ENCODE data around the gene CLASP2.

Gene CLASP2

DNA sequence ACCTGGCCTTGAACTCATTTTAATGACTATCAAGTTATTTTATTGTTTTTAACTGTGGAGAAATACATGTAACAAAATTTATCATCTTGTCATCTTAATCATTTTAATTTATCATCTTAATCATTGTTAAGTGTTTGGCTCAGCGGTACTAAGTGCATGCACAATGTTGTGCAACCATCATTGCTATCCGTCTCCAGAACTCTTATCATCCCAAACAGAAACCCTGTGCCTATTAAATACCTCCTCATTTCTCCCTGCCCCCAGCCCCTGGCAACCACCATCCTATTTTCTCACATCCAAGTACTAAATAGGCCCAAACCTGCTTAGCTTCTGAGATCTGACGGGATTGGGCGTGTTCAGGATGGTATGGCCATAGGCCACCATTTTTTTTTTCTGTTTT lies 226.3 kb downstream of the CLASP2 start:
- H3K4me2 ChIP-seq (ENCODE audit: insufficient read depth, low read length) = no peak overlapping the region
- no peak overlapping the region for H2AFZ ChIP-seq (ENCODE audit: low read depth, low read length)
- no peaks in the 10 kb centered on the region for H3K36me3 ChIP-seq (ENCODE audit: insufficient read depth, low read length)
- H3K4me1 ChIP-seq (ENCODE audit: insufficient read depth, low read length) = no peaks in the 10 kb centered on the region
- no peaks in the 10 kb centered on the region for H3K9me3 ChIP-seq (ENCODE audit: insufficient read depth, low read length, severe bottlenecking)
- TF ChIP-seq EZH2 (IDR thresholded peaks at IDR 0.05; ENCODE audit: borderline replicate concordance, low read depth, low read length, severe bottlenecking) = no peak
- TF ChIP-seq, protein P1, sequence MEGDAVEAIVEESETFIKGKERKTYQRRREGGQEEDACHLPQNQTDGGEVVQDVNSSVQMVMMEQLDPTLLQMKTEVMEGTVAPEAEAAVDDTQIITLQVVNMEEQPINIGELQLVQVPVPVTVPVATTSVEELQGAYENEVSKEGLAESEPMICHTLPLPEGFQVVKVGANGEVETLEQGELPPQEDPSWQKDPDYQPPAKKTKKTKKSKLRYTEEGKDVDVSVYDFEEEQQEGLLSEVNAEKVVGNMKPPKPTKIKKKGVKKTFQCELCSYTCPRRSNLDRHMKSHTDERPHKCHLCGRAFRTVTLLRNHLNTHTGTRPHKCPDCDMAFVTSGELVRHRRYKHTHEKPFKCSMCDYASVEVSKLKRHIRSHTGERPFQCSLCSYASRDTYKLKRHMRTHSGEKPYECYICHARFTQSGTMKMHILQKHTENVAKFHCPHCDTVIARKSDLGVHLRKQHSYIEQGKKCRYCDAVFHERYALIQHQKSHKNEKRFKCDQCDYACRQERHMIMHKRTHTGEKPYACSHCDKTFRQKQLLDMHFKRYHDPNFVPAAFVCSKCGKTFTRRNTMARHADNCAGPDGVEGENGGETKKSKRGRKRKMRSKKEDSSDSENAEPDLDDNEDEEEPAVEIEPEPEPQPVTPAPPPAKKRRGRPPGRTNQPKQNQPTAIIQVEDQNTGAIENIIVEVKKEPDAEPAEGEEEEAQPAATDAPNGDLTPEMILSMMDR (IDR thresholded peaks at IDR 0.05; ENCODE audit: borderline replicate concordance, extremely low read depth, low read length, poor library complexity, severe bottlenecking) = no peak
- no peaks in the 10 kb centered on the region for H3K27me3 ChIP-seq (ENCODE audit: insufficient read depth, low read length, poor library complexity)
- no peaks in the 10 kb centered on the region for H3K79me2 ChIP-seq (ENCODE audit: insufficient read depth, low read length)
- H3K27ac ChIP-seq (ENCODE audit: low read length) = no peak overlapping the region
- no peaks in the 10 kb centered on the region for H4K20me1 ChIP-seq (ENCODE audit: insufficient read depth, low read length)
- DNase-seq = no peak
- no peak for ATAC-seq (ENCODE audit: insufficient read depth, low read depth)
- H3K9ac ChIP-seq (ENCODE audit: low read depth, low read length) = no peak overlapping the region
- H3K4me3 ChIP-seq (ENCODE audit: low read depth in 1 of 2, low read length in 2 of 2) = no peak overlapping the region

GRCh38 chr3:33490641-33491241 lies 227.3 kb downstream of the CLASP2 start:
- Histone ChIP-seq H3K27ac (ENCODE audit: low read length) (no peak overlapping the region), H4K20me1 (ENCODE audit: insufficient read depth, low read length) (no peaks in the 10 kb centered on the region), H3K79me2 (ENCODE audit: insufficient read depth, low read length) (no peaks in the 10 kb centered on the region), H3K4me2 (ENCODE audit: insufficient read depth, low read length) (no peak overlapping the region), H3K4me1 (ENCODE audit: insufficient read depth, low read length) (no peaks in the 10 kb centered on the region), H3K27me3 (ENCODE audit: insufficient read depth, low read length, poor library complexity) (no peaks in the 10 kb centered on the region), H3K9ac (ENCODE audit: low read depth, low read length) (no peak overlapping the region), H2AFZ (ENCODE audit: low read depth, low read length) (no peak overlapping the region), H3K9me3 (ENCODE audit: insufficient read depth, low read length, severe bottlenecking) (no peaks in the 10 kb centered on the region), H3K36me3 (ENCODE audit: insufficient read depth, low read length) (no peaks in the 10 kb centered on the region), H3K4me3 (ENCODE audit: low read depth in 1 of 2, low read length in 2 of 2) (no peak overlapping the region)
- no peak for ATAC-seq (ENCODE audit: insufficient read depth, low read depth)
- TF ChIP-seq, protein P1 (IDR thresholded peaks at IDR 0.05; ENCODE audit: borderline replicate concordance, extremely low read depth, low read length, poor library complexity, severe bottlenecking) = no peak
- no peak for TF ChIP-seq EZH2 (IDR thresholded peaks at IDR 0.05; ENCODE audit: borderline replicate concordance, low read depth, low read length, severe bottlenecking)
- DNase-seq = no peak

DNA sequence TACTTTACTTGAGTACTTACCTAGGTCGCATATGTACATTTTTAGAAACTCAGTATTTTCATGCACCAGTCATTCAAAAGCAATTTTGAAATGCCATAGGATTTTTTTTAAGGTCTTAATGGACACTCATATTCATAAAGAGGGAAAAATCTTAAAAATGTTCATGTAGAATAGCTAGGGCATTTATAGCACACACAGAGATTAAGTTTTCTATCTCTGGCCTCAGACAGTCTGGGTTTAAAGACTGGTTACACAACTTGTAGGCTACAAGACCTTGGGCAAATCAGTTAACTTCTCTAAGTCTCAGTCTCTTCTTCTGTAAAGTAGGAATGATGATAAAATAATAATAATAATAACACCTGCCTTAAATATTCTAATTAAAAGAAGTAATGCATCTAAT lies 229.4 kb downstream of the CLASP2 start:
- no peak overlapping the region for H3K9ac ChIP-seq (ENCODE audit: low read depth, low read length)
- ATAC-seq (ENCODE audit: insufficient read depth, low read depth) = no peak

More for the DNA sequence above, 229.4 kb downstream of the CLASP2 start:
- TF ChIP-seq, protein P1 (IDR thresholded peaks at IDR 0.05; ENCODE audit: borderline replicate concordance, extremely low read depth, low read length, poor library complexity, severe bottlenecking) = no peak
- TF ChIP-seq EZH2 (IDR thresholded peaks at IDR 0.05; ENCODE audit: borderline replicate concordance, low read depth, low read length, severe bottlenecking) = no peak
- H3K4me2 ChIP-seq (ENCODE audit: insufficient read depth, low read length) = no peak overlapping the region
- H3K27me3 ChIP-seq (ENCODE audit: insufficient read depth, low read length, poor library complexity) = no peaks in the 10 kb centered on the region
- no peak overlapping the region for H3K4me3 ChIP-seq (ENCODE audit: low read depth in 1 of 2, low read length in 2 of 2)
- no peak overlapping the region for H2AFZ ChIP-seq (ENCODE audit: low read depth, low read length)
- DNase-seq = no peak
- H3K36me3 ChIP-seq (ENCODE audit: insufficient read depth, low read length) = no peaks in the 10 kb centered on the region
- H3K9me3 ChIP-seq (ENCODE audit: insufficient read depth, low read length, severe bottlenecking) = no peaks in the 10 kb centered on the region
- no peaks in the 10 kb centered on the region for H3K4me1 ChIP-seq (ENCODE audit: insufficient read depth, low read length)
- no peak overlapping the region for H3K27ac ChIP-seq (ENCODE audit: low read length)
- no peaks in the 10 kb centered on the region for H3K79me2 ChIP-seq (ENCODE audit: insufficient read depth, low read length)
- no peaks in the 10 kb centered on the region for H4K20me1 ChIP-seq (ENCODE audit: insufficient read depth, low read length)

Data from DND-41 (cell line).